Neural progenitor cell (in vitro differentiated cells): Measurements from ENCODE around the gene SLC19A1.

Experiments used
- EZH2phosphoT487 ChIP-seq: fragments of 200-600 bp; sonication (generic); IDR thresholded peaks from 2 replicates; pipeline ENCODE4 v1.6.1; 2017; ENCODE audit warnings: antibody characterized with exemption
- TF ChIP-seq, protein P1 (sequence below): fragments of 200-600 bp; sonication (generic); IDR thresholded peaks from 2 replicates; pipeline ENCODE4 v1.5.1; 2017; ENCODE audit warnings: antibody characterized with exemption, mild to moderate bottlenecking

DNA sequence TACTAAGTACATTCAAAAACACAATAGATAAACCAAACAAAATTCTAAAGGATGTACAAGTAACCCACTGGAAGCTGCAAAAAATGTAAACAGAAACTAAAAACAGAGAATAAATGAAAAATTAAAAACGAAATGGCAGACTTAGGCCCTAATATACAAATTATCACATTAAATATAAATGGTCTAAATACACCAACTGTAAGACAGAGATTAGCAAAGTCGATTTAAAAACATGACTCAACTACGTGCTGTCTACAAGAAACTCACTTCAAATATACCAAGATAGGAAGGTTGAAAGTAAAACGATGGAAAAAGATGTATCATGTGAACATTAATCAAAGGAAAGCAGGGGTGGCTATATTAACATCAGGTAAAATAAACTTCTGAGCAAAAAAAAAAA is 23.1 kb downstream of the SLC19A1 start:
- TF ChIP-seq, protein P1, sequence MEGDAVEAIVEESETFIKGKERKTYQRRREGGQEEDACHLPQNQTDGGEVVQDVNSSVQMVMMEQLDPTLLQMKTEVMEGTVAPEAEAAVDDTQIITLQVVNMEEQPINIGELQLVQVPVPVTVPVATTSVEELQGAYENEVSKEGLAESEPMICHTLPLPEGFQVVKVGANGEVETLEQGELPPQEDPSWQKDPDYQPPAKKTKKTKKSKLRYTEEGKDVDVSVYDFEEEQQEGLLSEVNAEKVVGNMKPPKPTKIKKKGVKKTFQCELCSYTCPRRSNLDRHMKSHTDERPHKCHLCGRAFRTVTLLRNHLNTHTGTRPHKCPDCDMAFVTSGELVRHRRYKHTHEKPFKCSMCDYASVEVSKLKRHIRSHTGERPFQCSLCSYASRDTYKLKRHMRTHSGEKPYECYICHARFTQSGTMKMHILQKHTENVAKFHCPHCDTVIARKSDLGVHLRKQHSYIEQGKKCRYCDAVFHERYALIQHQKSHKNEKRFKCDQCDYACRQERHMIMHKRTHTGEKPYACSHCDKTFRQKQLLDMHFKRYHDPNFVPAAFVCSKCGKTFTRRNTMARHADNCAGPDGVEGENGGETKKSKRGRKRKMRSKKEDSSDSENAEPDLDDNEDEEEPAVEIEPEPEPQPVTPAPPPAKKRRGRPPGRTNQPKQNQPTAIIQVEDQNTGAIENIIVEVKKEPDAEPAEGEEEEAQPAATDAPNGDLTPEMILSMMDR: no peak
- no peak for TF ChIP-seq EZH2phosphoT487
